ENCODE results near the gene IGFBP6. TPM values are rescaled to one million over a fixed set of nuclear protein-coding genes. Genes with fewer than 3 reads are reported as not detected.

The IGFBP6 gene
- total RNA-seq, 1 donor from 2014 or later, result 54.3 TPM

DNA sequence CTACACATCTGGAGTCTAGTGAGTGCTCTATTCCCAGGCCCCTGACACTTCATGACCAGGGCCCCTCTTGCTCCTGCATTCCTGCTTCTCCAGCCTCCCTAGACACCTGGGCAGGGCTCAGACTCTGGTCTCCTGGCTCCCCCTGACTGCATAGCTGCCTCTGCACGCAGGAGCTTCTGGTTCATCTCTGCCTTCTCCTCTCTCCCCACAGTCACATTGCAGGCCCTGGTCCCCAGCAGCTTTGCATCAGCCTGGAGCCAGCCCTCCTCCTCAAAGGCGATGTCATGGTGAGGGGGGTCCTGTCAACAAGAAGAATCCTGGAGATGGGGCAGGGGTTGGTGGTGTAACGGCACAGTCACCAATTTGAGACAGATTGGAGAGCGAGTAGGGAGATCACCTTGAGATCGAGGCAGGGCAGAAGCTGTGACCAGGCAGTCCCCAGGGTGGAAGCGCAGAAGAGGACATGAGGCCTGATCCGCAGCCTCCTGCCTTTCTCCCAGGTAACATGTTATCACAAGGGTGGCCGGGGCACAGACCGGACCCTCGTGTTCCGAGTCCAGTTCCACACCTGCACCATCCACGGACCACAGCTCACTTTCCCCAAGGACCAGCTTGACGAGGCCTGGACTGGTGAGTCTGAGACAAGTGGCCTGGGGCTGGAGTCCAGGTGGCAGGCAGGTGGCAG is 39.5 kb upstream of the IGFBP6 start:
- no peak for DNase-seq (ENCODE audit: missing footprints)
- intact Hi-C loops (cut with DNase I), result no loop called here
- ATAC-seq, result no peak

GRCh38 chr12:53058674-53059433 is 38.6 kb upstream of the IGFBP6 start:
- DNase-seq (ENCODE audit: missing footprints) (no peak), ATAC-seq (no peak)
- intact Hi-C loops (cut with DNase I), result no loop called here

DNA sequence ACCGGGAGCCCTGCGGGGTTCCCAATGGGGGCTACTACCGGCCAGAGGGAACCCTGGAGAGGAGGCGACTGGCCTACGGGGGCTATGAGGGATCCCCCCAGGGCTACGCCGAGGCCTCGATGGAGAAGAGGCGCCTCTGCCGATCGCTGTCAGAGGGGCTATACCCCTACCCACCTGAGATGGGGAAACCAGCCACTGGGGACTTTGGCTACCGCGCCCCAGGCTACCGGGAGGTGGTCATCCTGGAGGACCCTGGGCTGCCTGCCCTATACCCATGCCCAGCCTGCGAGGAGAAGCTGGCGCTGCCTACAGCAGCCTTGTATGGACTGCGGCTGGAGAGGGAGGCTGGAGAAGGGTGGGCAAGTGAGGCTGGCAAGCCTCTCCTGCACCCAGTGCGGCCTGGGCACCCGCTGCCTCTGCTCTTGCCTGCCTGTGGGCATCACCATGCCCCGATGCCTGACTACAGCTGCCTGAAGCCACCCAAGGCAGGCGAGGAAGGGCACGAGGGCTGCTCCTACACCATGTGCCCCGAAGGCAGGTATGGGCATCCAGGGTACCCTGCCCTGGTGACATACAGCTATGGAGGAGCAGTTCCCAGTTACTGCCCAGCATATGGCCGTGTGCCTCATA is 37.9 kb upstream of the IGFBP6 start:
- ATAC-seq, result no peak
- intact Hi-C loops (cut with DNase I), result no loop called here
- no peak for DNase-seq (ENCODE audit: missing footprints)

DNA sequence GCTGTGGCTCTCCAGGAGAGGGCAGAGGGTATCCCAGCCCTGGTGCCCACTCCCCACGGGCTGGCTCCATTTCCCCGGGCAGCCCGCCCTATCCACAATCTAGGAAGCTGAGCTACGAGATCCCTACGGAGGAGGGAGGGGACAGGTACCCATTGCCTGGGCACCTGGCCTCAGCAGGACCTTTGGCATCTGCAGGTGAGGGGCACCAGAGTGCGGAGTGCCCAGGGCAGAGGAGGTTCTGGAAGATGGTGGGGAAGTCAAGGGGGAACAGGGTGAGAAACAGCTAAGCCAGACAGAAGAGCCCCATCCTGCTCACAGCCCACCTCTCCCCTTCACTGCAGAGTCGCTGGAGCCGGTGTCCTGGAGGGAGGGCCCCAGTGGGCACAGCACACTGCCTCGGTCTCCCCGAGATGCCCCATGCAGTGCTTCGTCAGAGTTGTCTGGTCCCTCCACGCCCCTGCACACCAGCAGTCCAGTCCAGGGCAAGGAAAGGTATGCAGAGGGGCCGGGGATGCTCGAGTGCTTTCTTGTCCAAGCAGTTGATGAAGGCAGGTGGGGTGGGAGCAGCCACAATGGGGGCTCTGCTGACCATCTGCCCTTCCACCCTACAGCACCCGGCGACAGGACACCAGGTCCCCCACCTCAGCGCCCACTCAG is 37.3 kb upstream of the IGFBP6 start:
- no peak for DNase-seq (ENCODE audit: missing footprints)
- intact Hi-C loops (cut with DNase I), result no loop called here
- no peak for ATAC-seq

DNA sequence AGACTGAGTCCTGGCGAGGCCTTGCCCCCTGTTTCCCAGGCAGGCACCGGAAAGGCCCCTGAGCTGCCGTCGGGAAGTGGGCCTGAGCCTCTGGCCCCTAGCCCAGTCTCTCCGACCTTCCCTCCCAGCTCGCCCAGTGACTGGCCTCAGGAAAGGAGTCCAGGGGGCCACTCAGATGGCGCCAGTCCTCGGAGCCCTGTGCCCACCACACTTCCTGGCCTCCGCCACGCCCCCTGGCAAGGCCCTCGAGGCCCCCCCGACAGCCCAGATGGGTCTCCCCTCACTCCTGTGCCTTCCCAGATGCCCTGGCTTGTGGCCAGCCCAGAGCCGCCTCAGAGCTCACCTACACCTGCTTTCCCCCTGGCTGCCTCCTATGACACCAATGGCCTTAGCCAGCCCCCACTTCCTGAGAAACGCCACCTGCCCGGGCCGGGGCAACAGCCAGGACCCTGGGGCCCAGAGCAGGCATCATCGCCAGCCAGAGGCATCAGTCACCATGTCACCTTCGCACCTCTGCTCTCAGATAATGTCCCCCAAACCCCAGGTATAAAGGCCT is 36.7 kb upstream of the IGFBP6 start:
- ATAC-seq, result no peak
- intact Hi-C loops (cut with DNase I), result no loop called here

DNA sequence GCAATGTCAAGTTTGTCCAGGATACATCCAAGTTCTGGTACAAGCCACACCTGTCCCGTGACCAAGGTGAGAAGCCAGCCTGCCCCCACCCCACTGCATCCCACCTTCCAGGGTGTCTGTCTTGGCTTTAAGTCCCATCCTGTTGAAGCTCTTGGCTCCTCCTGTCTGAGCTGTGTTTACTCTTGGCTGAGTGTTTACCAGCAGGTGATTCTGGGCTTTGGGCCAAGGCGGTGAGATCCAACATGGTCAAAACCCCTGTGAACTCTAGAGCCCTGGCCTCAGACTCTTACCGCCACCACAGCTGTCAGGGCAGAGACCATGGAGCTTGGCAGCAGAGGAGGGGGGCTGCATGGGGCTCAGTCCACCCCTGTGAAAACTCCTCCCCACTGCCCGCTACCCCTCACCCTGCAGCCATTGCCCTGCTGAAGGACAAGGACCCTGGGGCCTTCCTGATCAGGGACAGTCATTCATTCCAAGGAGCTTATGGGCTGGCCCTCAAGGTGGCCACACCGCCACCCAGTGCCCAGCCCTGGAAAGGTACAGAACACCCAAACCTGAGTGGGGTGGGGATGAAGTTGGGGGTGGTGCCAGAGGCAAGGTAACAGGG is 36.0 kb upstream of the IGFBP6 start:
- DNase-seq (ENCODE audit: missing footprints), result no peak

More for the DNA sequence above, 36.7 kb upstream of the IGFBP6 start:
- DNase-seq (ENCODE audit: missing footprints), result no peak

GRCh38 chr12:53062011-53062961 is 35.2 kb upstream of the IGFBP6 start:
- intact Hi-C loops (cut with DNase I), result no loop called here
- ATAC-seq (no peak), DNase-seq (ENCODE audit: missing footprints) (no peak)

More for the DNA sequence above, 36.0 kb upstream of the IGFBP6 start:
- no peak for ATAC-seq
- intact Hi-C loops (cut with DNase I), result no loop called here

GRCh38 chr12:53062977-53063707 is 34.3 kb upstream of the IGFBP6 start:
- intact Hi-C loops (cut with DNase I), result loop anchor here (1.0 kb wide), 1 partner anchor 11 kb away; no protein-coding TSS in a partner anchor
- no peak for DNase-seq (ENCODE audit: missing footprints)
- no peak for ATAC-seq

- intact Hi-C loops (cut with DNase I), result loop anchor here (1.0 kb wide), 1 partner anchor 12 kb away; no protein-coding TSS in a partner anchor
Observed at GRCh38 chr12:53063708-53064612, 33.5 kb upstream of the IGFBP6 start.

GRCh38 chr12:53064613-53065436 is 32.6 kb upstream of the IGFBP6 start:
- intact Hi-C loops (cut with DNase I), result loop anchor here (5.0 kb wide), 1 partner anchor 232 kb away; the partner anchor contains the start of genes MYG1 and PFDN5
- no peak for DNase-seq (ENCODE audit: missing footprints)
- ATAC-seq, result peak; percentile 1

More at GRCh38 chr12:53063708-53064612, 33.5 kb upstream of the IGFBP6 start:
- no peak for DNase-seq (ENCODE audit: missing footprints)
- ATAC-seq, result peak; percentile 43

- ATAC-seq (peak; percentile 1), DNase-seq (ENCODE audit: missing footprints) (no peak)
- intact Hi-C loops (cut with DNase I), result loop anchor here (5.0 kb wide), 1 partner anchor 232 kb away; the partner anchor contains the start of genes MYG1 and PFDN5
Observed at GRCh38 chr12:53065470-53065869, 32.0 kb upstream of the IGFBP6 start.

GRCh38 chr12:53065975-53066931 is 31.2 kb upstream of the IGFBP6 start:
- intact Hi-C loops (cut with DNase I), result loop anchor here (1.0 to 5.0 kb wide), 3 partner anchors 32 to 231 kb away; partner anchors contain the start of genes MYG1 and PFDN5
- ATAC-seq, result peak; percentile 57

More at GRCh38 chr12:53065975-53066931, 31.2 kb upstream of the IGFBP6 start:
- peak; percentile 86 for DNase-seq (ENCODE audit: missing footprints)
